Right lobe of liver (tissue), 4 donors: ENCODE measurements around the gene ZRANB3.

ENCODE experiments used
- CTCF ChIP-seq, 4 donors: fragments of 200-600 bp in 3 of 4; fragments of 450-650 bp in 1 of 4; IDR thresholded peaks; one replicate each; pipeline versions ENCODE4 v1.5.1 to v1.8.0; 2016 to 2022; ENCODE audit warnings: antibody characterized with exemption in 4 of 4, mild to moderate bottlenecking in 2 of 4
- POLR2A ChIP-seq: fragments of 450-650 bp; IDR thresholded peaks from one replicate; pipeline ENCODE4 v1.6.1; 2017; ENCODE audit warnings: antibody characterized with exemption, mild to moderate bottlenecking
- donor health status: DM: no; HTN: no; CAD: no.
- donor health status: DM: no; HTN: no; CAD: no.
- donor health status: DM: no; HTN: yes; CAD: no.

- TF ChIP-seq CTCF (IDR thresholded peaks at IDR 0.05): no peak
- TF ChIP-seq POLR2A: no peak
Measured at GRCh38 chr2:135203944-135204343, 327.1 kb downstream of the ZRANB3 start.
